Activated gamma-delta T cell treated with Interleukin-2 at 50 U/mL for 16 hours (primary cell): Measurements from ENCODE around the gene LOXHD1.

Experiments used
- DNase-seq: peaks from one replicate; pipeline ENCODE4 v3.0.0-alpha.2; 2020

LOXHD1 gene

GRCh38 chr18:46538376-46538775 lies 118.6 kb downstream of the LOXHD1 start:
- DNase-seq: no peak

DNA sequence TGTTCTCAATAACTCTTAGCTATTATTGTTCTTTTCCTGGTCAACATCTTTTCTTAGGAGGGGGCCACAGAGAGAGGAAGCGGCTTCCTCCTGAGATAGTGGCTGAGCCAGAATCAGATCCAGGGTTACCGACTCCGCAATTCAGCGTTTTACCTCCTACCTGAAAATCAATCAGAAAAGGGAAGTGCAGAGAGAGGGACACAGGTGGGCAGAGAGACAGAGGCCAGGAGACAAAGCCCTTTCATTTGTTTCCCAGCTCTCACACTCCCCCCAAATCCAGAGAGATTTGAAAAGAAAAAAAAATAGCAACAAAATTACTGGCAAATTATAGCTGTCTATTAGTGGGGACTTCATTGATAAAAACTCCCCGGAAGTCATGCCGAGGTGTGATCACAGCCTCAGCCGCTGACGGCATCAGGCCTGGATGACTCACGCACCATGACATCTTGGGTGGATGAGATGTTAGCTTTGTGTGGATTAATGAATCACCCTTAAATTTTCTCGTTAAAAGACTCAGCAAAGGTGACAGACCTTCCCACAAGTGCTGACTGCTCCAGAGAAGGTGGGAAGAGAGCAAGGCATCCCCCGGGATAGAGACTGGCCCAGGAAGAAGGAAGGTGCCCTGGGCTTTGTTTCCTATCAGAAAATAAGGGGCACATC lies 120.7 kb downstream of the LOXHD1 start:
- no peak for DNase-seq

DNA sequence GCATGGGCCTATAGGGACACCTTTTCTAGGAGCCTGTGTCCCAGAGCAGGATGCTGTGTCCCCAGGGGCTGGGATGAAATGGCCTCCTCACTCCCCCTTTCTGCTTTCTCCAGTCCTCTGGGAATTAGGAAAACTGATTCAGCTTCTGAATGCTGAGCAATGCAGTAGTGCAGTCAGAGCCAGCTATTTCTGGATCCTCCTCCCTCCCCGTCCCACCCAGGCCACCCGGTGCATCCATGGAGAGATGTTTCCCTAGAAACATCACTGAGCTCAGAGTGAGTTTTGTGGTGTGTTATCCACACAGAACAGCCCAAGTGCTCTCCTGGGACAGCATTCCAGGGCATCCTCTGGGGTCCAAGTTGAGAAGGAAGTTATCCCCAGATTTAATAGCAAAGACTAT lies 125.5 kb downstream of the LOXHD1 start:
- DNase-seq: no peak

GRCh38 chr18:46528037-46528436 lies 129.0 kb downstream of the LOXHD1 start:
- DNase-seq: no peak

DNA sequence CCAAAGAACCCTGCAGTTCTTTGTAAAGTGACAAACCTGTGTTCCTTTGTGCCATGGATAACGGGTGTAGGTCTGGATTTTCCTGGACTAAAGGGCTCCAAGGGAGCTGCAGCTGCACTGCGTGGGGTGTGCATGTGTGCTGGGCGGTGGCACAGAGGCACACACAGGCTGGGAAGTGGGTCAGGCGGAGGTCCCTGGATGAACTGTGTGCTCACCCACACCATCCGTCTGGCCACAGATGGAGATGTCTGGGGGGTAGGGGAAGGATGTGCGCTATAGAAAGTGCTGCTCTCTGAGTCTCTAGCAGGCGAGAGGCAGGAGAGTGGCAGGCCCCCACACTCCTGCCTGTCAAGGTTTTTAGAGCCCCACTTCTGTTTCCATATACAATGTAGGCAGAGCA lies 137.2 kb downstream of the LOXHD1 start:
- no peak for DNase-seq

DNA sequence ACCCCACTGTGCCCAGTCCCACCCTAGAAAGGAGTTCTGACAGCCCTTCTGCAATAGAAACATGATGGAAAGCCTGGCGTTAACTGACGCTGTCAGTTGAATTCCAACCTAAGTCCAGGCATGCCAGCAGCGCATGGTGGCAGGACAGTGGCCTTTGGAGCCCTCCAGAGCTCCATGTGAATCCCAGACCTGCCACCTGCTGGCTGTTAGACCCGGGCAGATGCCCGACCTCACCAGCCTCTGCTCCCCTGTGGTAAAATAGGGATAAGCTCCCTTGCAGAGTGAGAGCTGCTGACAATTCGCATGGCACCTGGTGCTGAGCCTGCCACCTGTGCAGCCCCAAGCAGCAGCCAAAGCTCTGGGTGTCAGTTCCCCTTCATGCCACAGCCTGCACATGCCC lies 138.6 kb downstream of the LOXHD1 start:
- no peak for DNase-seq

- no peak for DNase-seq
Observed at GRCh38 chr18:46516555-46516954, 140.5 kb downstream of the LOXHD1 start.

DNA sequence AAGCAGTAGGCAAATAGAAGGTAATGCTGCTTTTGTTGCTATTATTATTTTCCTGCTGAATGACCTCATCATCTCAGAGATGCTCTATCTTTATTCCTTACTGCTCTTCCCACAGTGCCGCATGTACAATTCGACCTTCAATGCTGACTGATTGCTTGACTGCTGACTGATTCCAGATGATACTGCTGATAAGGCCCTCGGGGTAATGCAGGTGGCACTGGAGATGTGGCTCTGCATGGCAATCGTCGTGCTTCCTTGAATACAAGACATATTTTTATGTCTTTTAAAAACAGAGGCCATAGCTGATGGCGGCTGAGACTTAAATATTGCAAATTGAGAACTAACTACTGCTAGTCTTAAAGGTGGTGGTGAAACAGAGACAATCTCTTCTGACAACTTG lies 146.6 kb downstream of the LOXHD1 start:
- DNase-seq: no peak

GRCh38 chr18:46509530-46509929 lies 147.5 kb downstream of the LOXHD1 start:
- no peak for DNase-seq

DNA sequence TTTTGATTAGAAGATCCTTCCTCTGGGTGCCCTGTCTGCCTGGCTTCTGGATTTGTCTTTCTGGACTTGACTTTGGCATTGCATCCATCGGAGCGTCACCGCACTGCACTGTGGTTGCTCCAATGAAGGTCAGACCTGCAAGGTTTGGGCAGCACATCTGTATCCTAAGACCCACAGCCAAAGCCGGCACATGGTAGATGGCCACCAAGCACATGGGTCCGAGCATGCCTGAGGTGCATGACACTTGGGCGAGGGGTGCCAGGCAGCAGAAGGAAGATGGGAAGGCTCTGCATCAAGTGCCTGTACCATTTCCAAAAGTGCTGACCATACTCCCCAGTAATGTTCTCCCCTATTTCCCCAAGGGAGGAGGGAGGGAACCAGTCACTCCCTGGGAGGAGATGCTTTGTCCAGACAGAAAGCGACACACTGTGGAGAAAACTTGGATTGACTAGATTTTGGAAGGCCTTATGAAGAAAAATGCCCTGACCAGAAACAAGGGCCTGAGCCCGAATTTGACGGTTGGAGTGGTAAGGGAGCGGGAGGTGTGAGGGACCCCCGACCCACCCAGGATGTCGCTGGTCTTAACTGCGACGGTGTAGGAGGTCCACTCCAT lies 149.9 kb downstream of the LOXHD1 start:
- DNase-seq: no peak

DNA sequence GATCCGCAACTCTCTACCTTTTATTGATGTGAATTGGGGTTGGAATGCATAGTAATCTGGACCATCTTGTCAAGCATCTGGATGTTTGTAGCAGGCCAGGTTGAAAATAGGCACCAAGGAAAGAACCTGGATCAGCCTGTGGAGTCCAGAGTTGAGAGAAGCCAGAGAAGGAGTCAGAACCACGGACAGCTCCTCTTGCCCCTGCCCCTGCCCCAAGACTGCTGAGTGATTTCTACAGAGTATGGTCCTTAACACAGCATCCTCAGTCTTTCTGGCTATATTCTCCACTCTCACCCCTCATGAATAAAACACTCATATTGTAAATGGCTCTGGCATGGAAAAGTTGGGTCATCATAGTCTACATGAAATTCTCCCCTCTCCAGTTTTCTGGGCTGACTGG lies 154.6 kb downstream of the LOXHD1 start:
- no peak for DNase-seq

DNA sequence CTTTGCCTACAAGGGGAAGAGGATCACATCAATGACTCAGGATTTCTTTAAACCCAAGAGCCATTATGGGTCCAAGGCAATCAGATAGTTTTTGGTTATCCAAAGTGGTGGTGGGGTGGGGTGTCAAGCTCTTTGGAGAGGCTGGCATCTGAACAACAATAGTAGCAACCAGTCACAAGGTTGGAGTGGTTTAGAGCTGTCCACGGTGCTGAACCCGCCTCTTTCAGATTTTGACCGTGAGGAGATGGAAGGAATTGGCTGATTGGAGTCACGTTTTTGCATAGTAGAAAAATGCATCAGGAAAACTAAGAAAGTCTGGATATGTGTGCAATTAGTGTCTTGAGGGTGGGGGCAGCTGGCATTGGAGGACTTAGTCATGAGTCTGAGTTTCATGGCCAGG lies 159.9 kb downstream of the LOXHD1 start:
- no peak for DNase-seq

DNA sequence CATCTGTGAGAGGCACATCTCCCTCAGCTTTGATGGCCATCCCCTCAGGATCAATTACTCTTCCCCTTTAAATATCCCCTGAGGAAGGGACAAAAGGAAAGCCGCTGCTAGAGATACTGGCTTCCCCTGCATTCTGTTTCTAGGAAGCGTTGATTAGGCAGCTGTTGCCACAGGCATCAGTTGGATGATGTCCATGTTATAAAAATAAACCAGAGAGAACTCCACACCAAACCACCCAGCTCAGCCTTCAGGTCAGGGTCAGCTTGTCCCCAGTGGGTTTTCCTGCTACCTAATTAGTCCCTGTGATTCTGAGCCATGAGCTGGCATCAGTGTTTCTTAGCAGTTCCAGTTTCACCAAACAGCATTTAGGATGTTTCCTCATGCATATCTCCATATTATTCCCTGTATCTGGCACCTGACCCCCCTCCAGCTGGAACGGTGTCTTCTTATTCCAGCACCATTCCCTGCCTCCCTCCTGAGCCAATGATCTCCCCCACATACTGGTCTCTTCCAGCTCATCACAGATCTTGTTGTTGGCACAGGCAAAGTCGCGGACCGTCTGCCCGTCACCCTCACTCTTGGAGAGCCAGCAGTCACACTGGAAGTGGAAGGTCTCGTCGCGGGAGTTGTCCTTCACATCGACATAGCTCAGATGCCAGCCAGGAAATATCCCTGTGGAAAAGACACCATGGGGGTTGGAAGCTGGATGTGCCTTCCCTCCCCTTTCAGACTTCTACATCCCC lies 168.4 kb downstream of the LOXHD1 start:
- no peak for DNase-seq

GRCh38 chr18:46485675-46486194 lies 171.3 kb downstream of the LOXHD1 start:
- no peak for DNase-seq

DNA sequence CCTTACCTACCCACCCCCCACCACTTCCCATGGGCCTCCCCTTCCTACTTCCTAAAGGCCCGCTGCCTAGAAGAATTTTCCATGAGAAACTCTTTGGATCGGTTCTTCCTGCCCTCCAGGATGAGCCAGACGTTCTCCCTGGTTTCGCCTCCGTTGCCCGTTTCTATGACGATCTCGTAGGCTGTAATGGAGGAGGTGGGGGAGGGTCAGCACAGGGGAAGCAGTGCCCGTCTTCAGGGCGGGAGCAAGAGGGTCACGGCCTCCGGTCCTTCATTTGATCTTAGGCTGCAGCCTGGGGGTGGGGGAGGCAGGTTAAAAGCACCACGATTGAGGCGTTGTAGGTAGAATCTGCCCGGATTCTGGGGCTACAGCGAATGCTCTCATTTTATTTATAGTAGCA lies 172.0 kb downstream of the LOXHD1 start:
- DNase-seq: no peak

DNA sequence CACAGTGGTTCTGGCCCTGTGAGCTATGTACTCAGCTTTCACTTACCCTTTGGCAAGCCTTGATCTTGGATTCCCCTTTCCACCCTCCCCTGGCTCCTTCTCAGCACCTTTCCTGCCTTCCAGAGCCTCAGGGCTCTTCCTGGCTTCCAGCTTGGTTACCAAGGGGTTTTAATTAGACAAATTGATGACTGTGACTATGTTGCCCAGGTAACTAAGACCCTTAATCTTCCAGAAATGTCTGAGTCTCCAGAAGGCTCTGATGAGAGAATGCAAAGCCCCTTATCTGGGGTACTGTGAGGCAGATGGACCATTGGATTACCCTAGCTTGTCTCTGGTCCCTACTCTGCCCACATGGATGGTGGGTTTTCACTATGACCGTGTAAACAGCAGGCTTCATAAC lies 174.2 kb downstream of the LOXHD1 start:
- no peak for DNase-seq

- no peak for DNase-seq
Observed at GRCh38 chr18:46481847-46482245, 175.2 kb downstream of the LOXHD1 start.

GRCh38 chr18:46481048-46481846 lies 175.8 kb downstream of the LOXHD1 start:
- DNase-seq: peak; percentile 50

DNA sequence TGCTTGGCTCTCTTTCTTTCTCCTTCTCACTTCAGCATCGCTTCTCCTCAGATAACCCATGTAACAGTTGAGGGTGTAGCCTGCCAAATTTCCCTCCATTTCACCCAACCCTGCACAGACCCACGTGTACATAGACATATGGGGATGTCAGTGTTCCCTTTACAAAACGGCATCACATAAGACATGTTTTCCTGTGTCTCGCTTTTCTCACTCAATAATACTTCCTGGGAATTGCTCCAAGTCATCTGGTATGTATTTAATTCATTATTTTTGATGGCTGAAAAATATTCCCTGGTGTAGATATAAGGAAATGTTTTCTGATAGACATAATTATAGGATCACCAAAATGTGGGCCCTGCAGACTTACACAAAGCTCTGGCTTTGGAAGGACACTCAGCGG lies 176.8 kb downstream of the LOXHD1 start:
- no peak for DNase-seq

DNA sequence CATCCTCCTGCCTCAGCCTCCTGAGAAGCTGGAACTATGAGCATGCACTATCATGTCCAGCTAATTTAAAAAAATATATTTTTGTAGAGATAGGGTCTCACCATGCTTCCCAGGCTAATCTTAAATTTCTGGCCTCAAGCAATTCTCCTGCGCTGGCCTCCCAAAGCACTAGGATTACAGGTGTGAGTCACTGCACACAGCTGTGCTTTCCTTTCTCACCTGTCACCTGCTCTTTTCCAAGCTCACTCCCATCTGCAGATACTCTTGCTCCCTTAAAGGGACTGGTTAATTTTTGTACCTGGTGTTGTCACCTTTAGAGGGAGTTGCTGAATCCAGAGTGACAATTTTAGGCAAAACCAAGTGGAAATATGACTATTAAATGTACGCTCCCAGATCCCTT lies 178.2 kb downstream of the LOXHD1 start:
- DNase-seq: no peak

DNA sequence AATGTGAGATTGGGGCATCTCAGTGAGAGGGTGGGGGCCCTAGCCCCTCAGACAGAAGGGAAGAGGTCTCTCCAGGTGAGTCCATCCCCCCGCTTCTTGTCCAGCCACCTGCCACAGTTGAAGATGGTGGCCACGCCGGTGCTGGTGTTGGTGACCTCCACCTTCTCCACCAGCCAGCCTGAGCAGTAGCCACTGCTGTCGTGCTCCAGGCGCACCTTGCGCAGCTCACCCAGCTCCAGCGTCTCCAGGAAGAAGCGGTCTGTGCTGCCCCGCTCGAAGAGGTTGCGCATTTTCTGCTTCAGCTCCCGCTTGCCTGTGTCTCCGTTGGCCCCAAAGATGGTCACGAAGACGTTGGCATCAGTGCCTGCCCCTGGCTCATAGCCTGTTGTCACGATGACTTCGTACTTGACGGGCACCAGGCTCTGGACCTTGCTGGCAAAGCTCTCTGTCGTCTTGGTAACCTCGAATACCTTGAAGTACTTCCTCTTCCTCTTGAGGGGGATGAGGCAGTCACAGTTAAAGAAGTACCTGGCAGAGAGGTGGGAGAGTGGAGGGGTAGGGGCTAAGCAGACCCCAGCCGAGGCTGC lies 179.5 kb downstream of the LOXHD1 start:
- DNase-seq: no peak

GRCh38 chr18:46475390-46475752 lies 181.6 kb downstream of the LOXHD1 start:
- DNase-seq: no peak
